GM19025 (cell line): Measurements from ENCODE around the gene CNGB1.
"Not testable (repeated sequence)": the region's sequence is repeated elsewhere in the genome, so short reads cannot be mapped to it uniquely, and the experiment has no call there.

Source experiments
- ATAC-seq: cut with Tn5 transposase; IDR thresholded peaks from one replicate; pipeline ENCODE4 v1.9.1; 2021; ENCODE audit warnings: mild to moderate bottlenecking, low read depth, moderate library complexity; ENCODE audit not compliant: unreplicated experiment

The CNGB1 gene

DNA sequence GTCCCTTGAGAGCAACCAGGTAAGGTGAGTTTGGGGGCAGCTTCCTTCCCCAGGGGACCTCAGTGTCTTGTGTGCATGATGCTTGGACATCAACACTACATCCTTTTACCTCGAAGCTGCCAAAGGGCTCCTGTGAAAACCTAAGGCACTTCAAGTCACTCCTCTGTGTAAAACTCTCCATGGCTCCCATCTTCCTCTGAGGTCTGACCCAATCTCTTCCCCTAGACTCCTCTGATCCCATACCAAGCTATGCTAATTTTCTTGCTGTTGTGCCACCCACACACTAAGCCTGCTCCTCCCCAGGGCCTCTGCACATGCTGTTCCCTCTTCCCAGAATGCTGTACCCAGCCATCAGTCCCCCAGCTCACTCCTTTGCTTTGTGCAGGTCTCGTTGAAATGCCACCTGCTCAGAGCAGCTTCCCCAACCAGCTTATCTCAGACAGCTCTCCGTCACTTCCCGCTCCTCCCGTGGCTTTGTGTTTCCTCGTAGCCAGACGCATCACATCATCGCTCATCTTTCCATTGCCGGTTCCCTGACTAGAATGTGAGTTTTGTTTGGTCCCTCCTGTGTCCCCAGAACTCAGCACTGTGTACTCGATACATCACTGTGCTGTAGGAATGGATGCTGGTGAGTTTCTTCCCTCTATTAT lies 78.4 kb downstream of the CNGB1 start:
- no peak for ATAC-seq

GRCh38 chr16:57892041-57892440 lies 78.9 kb downstream of the CNGB1 start:
- ATAC-seq: no peak

- ATAC-seq: no peak
These were observed 80.2 kb downstream of the CNGB1 start for GRCh38 chr16:57890752-57891111.

- no peak for ATAC-seq
These were observed 80.8 kb downstream of the CNGB1 start for GRCh38 chr16:57889960-57890751.

DNA sequence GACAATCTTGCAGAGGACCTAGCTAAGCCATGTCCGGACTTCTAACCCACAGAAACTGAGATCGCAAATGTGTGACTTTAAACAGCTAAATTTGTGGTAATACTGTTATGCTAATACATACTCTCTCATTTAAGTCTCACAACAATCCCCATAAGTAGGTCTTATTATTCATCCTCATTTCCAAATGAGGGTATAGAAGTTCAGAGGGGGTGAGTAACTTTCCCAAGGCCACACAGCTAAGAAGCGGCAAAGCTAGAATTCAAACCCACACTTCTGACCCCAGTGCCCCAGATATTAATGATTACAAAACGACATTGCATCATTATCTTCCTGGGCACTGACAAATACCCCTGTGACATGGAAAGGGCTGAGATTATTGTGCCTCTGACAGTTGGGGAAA lies 81.4 kb downstream of the CNGB1 start:
- ATAC-seq: no peak

- ATAC-seq: no peak
These were observed 81.8 kb downstream of the CNGB1 start for GRCh38 chr16:57889111-57889510.

DNA sequence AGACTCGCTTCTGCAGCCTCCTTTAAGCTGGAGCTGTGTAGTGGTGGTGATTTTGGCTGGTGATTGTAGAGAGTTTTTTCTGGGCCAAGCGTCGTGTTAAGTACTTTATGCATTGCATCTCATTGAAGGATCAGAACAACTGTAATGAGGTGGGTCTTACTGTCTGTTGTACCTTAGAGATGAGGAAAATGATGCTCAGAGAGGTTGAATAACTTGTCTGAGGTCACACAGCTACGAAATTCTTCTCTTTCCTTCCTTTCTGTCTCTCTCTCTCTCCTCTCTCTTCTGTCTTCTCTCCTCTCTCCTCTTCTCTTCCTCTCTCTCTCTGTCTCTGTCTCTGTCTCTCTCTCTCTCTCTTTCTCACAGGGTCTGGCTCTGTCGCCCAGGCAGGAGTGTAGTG lies 82.8 kb downstream of the CNGB1 start:
- no peak for ATAC-seq

- no peak for ATAC-seq
These were observed 83.2 kb downstream of the CNGB1 start for GRCh38 chr16:57887711-57888110.

DNA sequence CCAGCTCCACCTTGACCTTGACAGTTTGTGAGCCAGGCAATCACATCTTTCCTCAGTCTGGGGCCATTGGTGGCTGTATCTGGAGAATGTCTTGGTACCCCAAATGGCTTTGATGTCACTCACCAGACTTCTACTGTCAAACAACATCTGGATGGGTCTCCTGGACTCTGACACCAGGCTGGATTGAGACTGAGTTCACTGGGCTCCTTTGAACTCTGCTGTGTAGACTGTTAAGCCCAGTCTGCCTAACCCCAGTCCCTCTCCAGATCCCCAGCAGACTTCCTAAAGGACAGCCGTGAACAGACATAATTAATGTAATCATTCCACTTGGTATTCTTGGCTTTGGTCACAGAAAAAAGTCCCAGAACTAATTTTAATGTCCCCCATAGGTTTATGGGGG lies 84.5 kb downstream of the CNGB1 start:
- no peak for ATAC-seq

DNA sequence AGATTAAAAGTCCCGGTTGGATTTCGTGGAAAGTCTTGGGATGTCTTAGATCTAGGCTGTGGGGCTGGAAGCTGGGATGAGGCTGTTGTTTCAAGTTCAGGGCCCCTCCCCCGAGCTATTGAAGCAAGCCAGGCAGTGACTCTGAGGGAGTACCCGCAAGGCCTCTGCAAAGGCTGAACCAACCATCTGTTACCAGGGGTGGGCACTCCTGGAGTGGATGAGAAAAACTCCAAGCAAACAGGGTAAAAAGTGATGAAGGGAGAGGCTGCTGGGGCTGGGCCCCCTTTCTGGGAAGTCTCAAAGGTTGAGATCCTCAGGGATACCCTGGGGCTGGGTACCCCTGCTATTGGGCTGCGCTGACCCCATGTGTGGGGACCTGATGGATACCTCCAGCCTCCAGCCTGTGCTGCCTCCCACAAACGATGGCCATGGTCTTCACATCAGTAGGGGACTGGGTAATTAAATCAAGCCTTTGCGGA lies 86.2 kb downstream of the CNGB1 start:
- no peak for ATAC-seq

DNA sequence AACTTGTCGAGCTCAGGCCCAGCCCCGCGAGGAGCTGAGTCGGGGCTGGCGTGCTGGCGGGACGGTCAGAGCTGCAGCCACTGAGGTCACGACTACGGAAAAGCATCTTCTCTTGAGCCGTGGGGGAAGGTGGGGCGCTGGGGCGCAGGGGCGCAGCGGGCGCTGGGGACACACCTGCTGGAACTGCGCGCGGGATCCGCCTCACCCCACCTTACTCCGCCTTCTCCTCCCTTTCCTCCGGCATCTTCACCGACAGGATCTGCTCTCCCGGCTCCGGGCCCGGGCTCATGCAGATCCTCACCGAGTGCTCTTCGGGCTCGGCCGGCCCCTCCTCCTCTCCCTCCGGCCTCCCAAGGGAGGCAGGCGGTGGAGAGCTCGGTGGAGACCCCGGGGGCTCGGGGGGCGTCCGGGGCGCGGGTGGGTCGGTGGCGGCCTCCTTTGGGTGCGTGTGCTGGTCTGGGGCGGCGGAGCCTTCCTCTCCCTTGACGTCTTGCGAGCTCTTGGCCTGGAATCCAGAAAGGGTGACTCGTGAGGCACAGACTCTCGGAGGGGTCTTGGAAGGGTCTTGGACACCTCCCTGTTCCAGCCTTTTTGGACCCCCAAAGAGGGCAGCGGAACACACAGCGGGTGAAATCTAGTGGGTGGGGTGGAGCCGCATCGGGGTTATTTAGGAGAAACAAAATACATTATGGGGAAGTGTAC lies 86.8 kb downstream of the CNGB1 start:
- ATAC-seq: no peak

DNA sequence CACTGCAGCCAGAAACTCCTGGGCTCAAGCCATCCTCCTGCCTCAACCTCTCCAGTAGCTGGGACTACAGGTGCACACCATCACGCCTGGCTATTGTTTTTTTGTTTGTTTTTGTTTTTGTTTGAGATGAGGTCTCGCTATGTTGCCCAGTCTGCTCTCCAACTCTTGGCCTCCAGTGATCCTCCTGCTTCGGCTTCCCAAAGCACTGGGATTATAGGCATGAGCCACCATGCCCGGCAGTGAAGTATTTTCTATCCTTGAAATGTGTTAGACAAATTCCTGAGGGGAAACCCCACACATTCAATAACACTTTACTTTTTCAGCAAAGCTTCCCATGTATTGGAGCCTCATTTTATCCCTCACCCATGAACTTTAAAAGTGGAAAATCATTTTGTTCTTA lies 87.4 kb downstream of the CNGB1 start:
- no peak for ATAC-seq

GRCh38 chr16:57882792-57883191 lies 88.1 kb downstream of the CNGB1 start:
- no peak for ATAC-seq

- ATAC-seq: no peak
These were observed 88.7 kb downstream of the CNGB1 start for GRCh38 chr16:57882206-57882605.

DNA sequence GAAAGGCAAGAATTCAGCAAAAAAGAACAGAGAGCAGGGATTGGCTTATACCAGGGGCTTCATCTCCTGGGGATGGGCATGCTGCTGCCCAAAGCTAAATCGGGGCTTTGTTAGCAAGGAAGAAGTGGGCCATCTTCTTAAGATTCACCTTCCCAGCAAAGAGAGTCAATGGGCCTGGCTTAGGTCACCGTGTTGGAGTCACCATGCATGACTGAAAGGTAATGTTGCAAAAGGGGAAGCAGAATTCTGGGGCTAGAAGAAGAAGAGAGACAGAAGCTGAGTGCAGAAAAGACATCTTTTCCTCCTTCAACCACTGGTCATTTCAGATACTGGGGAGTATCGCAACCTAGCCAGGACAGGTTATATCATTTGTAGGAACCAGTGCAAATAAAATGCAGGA lies 92.3 kb downstream of the CNGB1 start:
- ATAC-seq: no peak

GRCh38 chr16:57876210-57876609 lies 94.7 kb downstream of the CNGB1 start:
- no peak for ATAC-seq

DNA sequence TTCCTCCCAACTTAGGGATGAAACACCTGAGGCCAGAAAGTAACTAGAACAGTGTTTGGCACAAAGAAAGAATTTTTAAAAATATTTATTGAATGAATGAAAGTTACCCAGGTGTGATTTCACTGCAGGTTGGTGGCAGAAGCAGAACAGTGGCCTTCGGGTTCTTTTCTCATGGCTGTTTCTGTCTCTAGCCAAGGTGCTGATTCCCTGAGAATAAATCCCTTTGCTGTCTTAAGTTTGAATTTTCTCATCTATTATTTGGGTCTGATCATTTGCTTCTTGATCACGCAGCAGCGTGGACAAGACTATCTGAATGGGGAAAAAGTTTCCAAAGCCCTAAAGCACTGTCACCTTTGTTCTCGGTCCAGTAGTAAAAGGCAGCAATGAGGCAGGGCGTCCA lies 95.6 kb downstream of the CNGB1 start:
- ATAC-seq: no peak

DNA sequence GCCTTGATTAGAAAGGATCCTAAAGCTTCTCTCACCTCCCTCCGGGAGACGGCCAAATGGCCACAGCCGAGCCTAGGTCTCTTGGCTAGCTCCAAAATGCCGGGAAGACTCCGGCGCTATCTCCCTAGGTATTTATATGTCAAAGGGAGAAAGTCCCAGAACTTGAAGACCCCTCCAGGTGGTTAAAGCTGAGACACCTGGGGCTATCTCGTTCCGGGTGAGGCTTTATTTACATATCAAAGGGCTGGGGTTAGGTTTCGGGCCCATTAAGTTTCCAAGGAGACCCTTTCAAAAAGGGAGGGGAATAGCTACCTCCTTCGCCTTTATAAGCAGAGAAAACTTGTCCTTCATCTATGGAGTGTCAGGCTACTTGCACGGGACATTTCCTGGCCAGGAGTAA lies 97.7 kb downstream of the CNGB1 start:
- no peak for ATAC-seq

DNA sequence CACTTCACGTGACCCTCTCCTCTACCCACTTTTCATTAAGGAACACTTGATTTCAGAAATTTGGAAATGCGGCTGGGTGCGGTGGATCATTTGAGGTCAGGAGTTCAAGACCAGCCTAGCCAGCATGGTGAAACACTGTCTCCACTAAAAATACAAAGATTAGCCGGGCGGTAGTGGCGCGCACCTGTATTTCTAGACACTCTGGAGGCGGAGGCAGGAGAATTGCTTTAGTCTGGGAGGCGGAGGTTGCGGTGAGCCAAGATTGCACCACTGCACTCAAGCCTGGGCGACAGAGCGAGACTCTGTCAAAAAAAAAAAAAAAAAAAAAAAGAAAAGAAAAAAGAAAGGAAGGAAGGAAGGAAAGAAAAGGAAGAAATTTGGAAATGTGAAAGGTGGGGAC lies 98.2 kb downstream of the CNGB1 start:
- not testable (repeated sequence) for ATAC-seq

- no peak for ATAC-seq
These were observed 99.5 kb downstream of the CNGB1 start for GRCh38 chr16:57871456-57871855.

GRCh38 chr16:57870753-57871454 lies 100.0 kb downstream of the CNGB1 start:
- no peak for ATAC-seq
